Epithelial cell of prostate (primary cell): Measurements from ENCODE around the gene RNF113B.

Source experiments
- DNase-seq: peaks from one replicate; pipeline ENCODE4 v3.0.0-alpha.2; 2011; ENCODE audit warnings: low read depth, low spot score
- H3K27ac ChIP-seq: fragments of 450-650 bp; 2 replicates; pipeline ENCODE4 v1.5.1; 2017; ENCODE audit warnings: mild to moderate bottlenecking

The RNF113B gene

GRCh38 chr13:98143601-98144026 is 33.5 kb downstream of the RNF113B start:
- no peak for DNase-seq
- H3K27ac ChIP-seq: peak overlapping the region; percentile 18

GRCh38 chr13:98143157-98143553 is 33.9 kb downstream of the RNF113B start:
- DNase-seq: no peak
- H3K27ac ChIP-seq: peak overlapping the region; percentile 18

GRCh38 chr13:98142380-98143156 is 34.5 kb downstream of the RNF113B start, which contains the start of gene FARP1:
FARP1 (plus strand) TSS chr13:98143094; CDS start chr13:98213243, 70,149 bp downstream.
- H3K27ac ChIP-seq: peak within 1 kb of the TSS; percentile 18
- DNase-seq: no peak

GRCh38 chr13:98141509-98142379 is 35.3 kb downstream of the RNF113B start:
- DNase-seq: no peak
- H3K27ac ChIP-seq: no peak overlapping the region

GRCh38 chr13:98141091-98141490 is 36.0 kb downstream of the RNF113B start:
- DNase-seq: no peak
- no peak overlapping the region for H3K27ac ChIP-seq

GRCh38 chr13:98134901-98135300 is 42.2 kb downstream of the RNF113B start:
- H3K27ac ChIP-seq: no peak overlapping the region
- DNase-seq: no peak

- no peak overlapping the region for H3K27ac ChIP-seq
- no peak for DNase-seq
These were observed 43.1 kb downstream of the RNF113B start for GRCh38 chr13:98133946-98134345.

- H3K27ac ChIP-seq: no peak overlapping the region
- no peak for DNase-seq
These were observed 47.9 kb downstream of the RNF113B start for GRCh38 chr13:98129059-98129746.
